Chondrocyte (in vitro differentiated cells): ENCODE measurements around the gene DPY30. TPM values are rescaled to one million over a fixed set of nuclear protein-coding genes. Genes with fewer than 3 reads are reported as not detected.

Source experiments
- DNase-seq: peaks from one replicate; pipeline ENCODE4 v3.0.0; 2021; ENCODE audit warnings: mixed read lengths, low spot score
- H3K27ac Mint-ChIP-seq: one replicate; pipeline ENCODE4 v1.8.0; 2021; ENCODE audit warnings: mild to moderate bottlenecking, moderate library complexity, mixed read lengths; ENCODE audit not compliant: unreplicated experiment
- H3K27me3 Mint-ChIP-seq: 2 replicates; pipeline ENCODE4 v1.8.0; 2021; ENCODE audit warnings: low read depth, mixed read lengths
- H3K36me3 Mint-ChIP-seq: 2 replicates; pipeline ENCODE4 v1.8.0; 2021; ENCODE audit warnings: low read depth, mixed read lengths
- H3K4me1 Mint-ChIP-seq: 2 replicates; pipeline ENCODE4 v1.8.0; 2021; ENCODE audit warnings: low read depth, mild to moderate bottlenecking, mixed read lengths
- H3K4me3 Mint-ChIP-seq: one replicate; pipeline ENCODE4 v1.8.0; 2021; ENCODE audit warnings: mild to moderate bottlenecking, moderate library complexity, mixed read lengths; ENCODE audit not compliant: unreplicated experiment
- H3K9me3 Mint-ChIP-seq: 2 replicates; pipeline ENCODE4 v1.8.0; 2021; ENCODE audit warnings: low read depth, mixed read lengths
- total RNA-seq: library from RNA; stranded (reverse); gene quantifications from 3 replicates; pipeline ENCODE4 v1.2.1, GENCODE V29; 2021
- TF ChIP-seq, protein P1 (sequence below): fragments of 200-600 bp; sonication (generic); IDR thresholded peaks from 2 replicates; pipeline ENCODE4 v1.5.0; 2021; ENCODE audit warnings: antibody characterized with exemption, mild to moderate bottlenecking, moderate library complexity

The DPY30 gene
- total RNA-seq, 1 donor from 2014 or later, result 51.5 TPM

GRCh38 chr2:31987454-31988220 lies 52.0 kb downstream of the DPY30 start:
- Mint-ChIP-seq H3K27me3 (no peaks in the 10 kb centered on the region), H3K4me3 (no peak overlapping the region), H3K27ac (peak overlapping the region; percentile 69), H3K4me1 (peaks cover 30% of the 10 kb centered on the region), H3K9me3 (peaks cover 5% of the 10 kb centered on the region), H3K36me3 (peaks cover 2% of the 10 kb centered on the region)
- TF ChIP-seq, protein P1, sequence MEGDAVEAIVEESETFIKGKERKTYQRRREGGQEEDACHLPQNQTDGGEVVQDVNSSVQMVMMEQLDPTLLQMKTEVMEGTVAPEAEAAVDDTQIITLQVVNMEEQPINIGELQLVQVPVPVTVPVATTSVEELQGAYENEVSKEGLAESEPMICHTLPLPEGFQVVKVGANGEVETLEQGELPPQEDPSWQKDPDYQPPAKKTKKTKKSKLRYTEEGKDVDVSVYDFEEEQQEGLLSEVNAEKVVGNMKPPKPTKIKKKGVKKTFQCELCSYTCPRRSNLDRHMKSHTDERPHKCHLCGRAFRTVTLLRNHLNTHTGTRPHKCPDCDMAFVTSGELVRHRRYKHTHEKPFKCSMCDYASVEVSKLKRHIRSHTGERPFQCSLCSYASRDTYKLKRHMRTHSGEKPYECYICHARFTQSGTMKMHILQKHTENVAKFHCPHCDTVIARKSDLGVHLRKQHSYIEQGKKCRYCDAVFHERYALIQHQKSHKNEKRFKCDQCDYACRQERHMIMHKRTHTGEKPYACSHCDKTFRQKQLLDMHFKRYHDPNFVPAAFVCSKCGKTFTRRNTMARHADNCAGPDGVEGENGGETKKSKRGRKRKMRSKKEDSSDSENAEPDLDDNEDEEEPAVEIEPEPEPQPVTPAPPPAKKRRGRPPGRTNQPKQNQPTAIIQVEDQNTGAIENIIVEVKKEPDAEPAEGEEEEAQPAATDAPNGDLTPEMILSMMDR, result no peak
- no peak for DNase-seq

GRCh38 chr2:31986906-31987305 lies 52.7 kb downstream of the DPY30 start:
- peaks cover 5% of the 10 kb centered on the region for H3K9me3 Mint-ChIP-seq
- TF ChIP-seq, protein P1, result no peak
- H3K27me3 Mint-ChIP-seq, result no peaks in the 10 kb centered on the region
- peaks cover 2% of the 10 kb centered on the region for H3K36me3 Mint-ChIP-seq
- peaks cover 25% of the 10 kb centered on the region for H3K4me1 Mint-ChIP-seq
- H3K4me3 Mint-ChIP-seq, result no peak overlapping the region
- peak overlapping the region; percentile 18 for H3K27ac Mint-ChIP-seq
- DNase-seq, result no peak

GRCh38 chr2:31983762-31984467 lies 55.7 kb downstream of the DPY30 start:
- H3K27me3 Mint-ChIP-seq, result no peaks in the 10 kb centered on the region
- H3K9me3 Mint-ChIP-seq, result peaks cover 5% of the 10 kb centered on the region
- TF ChIP-seq, protein P1, result no peak
- H3K27ac Mint-ChIP-seq, result peak overlapping the region; percentile 60
- H3K4me1 Mint-ChIP-seq, result peaks cover 37% of the 10 kb centered on the region
- H3K36me3 Mint-ChIP-seq, result peaks cover 2% of the 10 kb centered on the region
- DNase-seq, result no peak
- H3K4me3 Mint-ChIP-seq, result no peak overlapping the region

GRCh38 chr2:31980674-31981356 lies 58.8 kb downstream of the DPY30 start:
- H3K4me3 Mint-ChIP-seq, result no peak overlapping the region
- no peaks in the 10 kb centered on the region for H3K27me3 Mint-ChIP-seq
- peaks cover 20% of the 10 kb centered on the region for H3K4me1 Mint-ChIP-seq
- TF ChIP-seq, protein P1, result no peak
- H3K9me3 Mint-ChIP-seq, result peaks cover 5% of the 10 kb centered on the region
- H3K36me3 Mint-ChIP-seq, result peaks cover 2% of the 10 kb centered on the region
- peak overlapping the region; percentile 49 for H3K27ac Mint-ChIP-seq
- no peak for DNase-seq

DNA sequence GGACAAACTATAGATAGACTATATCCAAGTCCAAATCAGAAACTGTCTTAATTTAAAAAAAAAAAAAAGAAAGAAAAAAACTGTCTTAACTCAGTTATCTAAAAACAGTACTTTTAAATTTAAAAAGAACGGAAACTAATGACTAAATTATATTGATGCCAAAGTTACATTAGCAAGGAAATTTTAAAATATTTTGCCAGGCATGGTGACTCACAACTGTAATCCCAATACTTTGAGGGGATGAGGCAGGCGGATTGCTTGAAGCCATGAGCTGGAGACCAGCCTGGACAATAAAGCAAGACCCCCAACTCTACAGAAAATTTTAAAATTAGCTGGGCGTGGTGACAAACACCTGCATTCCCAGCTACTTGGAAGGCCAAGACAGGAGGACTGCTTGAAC lies 59.6 kb downstream of the DPY30 start:
- Mint-ChIP-seq H3K36me3 (peaks cover 2% of the 10 kb centered on the region), H3K27me3 (no peaks in the 10 kb centered on the region), H3K4me1 (peaks cover 20% of the 10 kb centered on the region), H3K27ac (no peak overlapping the region), H3K4me3 (no peak overlapping the region), H3K9me3 (peaks cover 5% of the 10 kb centered on the region)
- no peak for DNase-seq
- TF ChIP-seq, protein P1, result no peak
